Measurements from ENCODE around the gene SNED1. TPM values are rescaled to one million over a fixed set of nuclear protein-coding genes. Genes with fewer than 3 reads are reported as not detected.

The SNED1 gene
- total and polyA plus RNA-seq, 2 experiments from 2014 or later = 1.5 to 2.8 TPM

DNA sequence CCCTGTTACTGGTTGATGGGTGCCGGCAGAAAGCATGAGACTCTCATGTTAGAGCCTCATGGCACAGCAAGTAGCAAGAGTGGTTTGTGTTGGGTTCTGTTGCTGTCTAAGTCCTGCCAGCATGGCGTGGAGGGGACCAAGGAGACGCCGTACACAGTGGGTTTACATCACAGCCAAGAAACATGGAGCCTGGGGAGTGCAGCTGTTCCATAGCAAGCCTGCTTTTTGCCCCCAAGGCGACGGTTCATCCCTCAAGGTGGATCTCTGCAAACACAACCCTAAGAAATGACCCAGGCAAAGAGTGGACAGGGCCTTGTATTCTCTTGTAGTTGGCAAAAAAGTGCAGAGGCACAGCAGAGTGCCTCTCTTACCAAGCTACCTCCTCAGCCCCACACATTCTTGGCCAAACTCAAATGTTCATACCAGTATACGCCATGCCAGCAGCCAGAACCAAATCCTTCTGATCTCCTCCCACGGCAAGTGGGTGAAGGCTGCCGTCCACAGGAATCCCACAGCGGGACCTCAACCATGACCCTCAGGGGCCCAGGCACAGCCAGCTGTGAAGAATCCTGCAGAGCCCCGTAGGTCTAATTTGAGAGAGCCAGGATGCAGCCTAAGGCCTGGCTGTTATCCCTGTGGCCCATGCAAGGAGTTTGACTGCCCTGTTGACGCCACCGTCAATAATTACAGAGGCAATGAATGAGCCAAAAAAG, 19.0 kb downstream of the SNED1 start:
- Mint-ChIP-seq H3K27ac (no peak overlapping the region), H3K4me3 (no peak overlapping the region), H3K9me3 (peaks cover 3% of the 10 kb centered on the region; the same call in 2 of the 3 replicates), H3K4me1 (peaks cover 1% of the 10 kb centered on the region; the same call in 2 of the 3 replicates), H3K36me3 (ENCODE audit: low read depth) (no peaks in the 10 kb centered on the region; the same call in 2 of the 3 replicates), H3K27me3 (ENCODE audit: insufficient read depth, low read depth, poor library complexity) (peaks cover 2% of the 10 kb centered on the region)
- ATAC-seq (no peak), DNase-seq (ENCODE audit: low spot score) (no peak)
- H3K9me2 ChIP-seq (ENCODE audit: insufficient read depth) = peaks cover 4% of the 10 kb centered on the region; the same call in 1 of the 2 replicates
- no peaks in the 10 kb centered on the region for H3F3A ChIP-seq (replicated peaks; ENCODE audit: low read depth)
- H3K4me1 ChIP-seq (ENCODE audit: insufficient read depth) = no peaks in the 10 kb centered on the region
- no peak overlapping the region for H3K4me2 ChIP-seq
- H2AFZ ChIP-seq = no peak overlapping the region
- no peaks in the 10 kb centered on the region for H3K27me3 ChIP-seq (ENCODE audit: insufficient read depth)
- no peaks in the 10 kb centered on the region for H3K79me2 ChIP-seq (replicated peaks; ENCODE audit: insufficient read depth)
- H3K36me3 ChIP-seq (ENCODE audit: insufficient read depth) = no peaks in the 10 kb centered on the region
- TF ChIP-seq, protein P1, sequence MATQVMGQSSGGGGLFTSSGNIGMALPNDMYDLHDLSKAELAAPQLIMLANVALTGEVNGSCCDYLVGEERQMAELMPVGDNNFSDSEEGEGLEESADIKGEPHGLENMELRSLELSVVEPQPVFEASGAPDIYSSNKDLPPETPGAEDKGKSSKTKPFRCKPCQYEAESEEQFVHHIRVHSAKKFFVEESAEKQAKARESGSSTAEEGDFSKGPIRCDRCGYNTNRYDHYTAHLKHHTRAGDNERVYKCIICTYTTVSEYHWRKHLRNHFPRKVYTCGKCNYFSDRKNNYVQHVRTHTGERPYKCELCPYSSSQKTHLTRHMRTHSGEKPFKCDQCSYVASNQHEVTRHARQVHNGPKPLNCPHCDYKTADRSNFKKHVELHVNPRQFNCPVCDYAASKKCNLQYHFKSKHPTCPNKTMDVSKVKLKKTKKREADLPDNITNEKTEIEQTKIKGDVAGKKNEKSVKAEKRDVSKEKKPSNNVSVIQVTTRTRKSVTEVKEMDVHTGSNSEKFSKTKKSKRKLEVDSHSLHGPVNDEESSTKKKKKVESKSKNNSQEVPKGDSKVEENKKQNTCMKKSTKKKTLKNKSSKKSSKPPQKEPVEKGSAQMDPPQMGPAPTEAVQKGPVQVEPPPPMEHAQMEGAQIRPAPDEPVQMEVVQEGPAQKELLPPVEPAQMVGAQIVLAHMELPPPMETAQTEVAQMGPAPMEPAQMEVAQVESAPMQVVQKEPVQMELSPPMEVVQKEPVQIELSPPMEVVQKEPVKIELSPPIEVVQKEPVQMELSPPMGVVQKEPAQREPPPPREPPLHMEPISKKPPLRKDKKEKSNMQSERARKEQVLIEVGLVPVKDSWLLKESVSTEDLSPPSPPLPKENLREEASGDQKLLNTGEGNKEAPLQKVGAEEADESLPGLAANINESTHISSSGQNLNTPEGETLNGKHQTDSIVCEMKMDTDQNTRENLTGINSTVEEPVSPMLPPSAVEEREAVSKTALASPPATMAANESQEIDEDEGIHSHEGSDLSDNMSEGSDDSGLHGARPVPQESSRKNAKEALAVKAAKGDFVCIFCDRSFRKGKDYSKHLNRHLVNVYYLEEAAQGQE (IDR thresholded peaks at IDR 0.05; ENCODE audit: unreplicated experiment) = no peak
- no peak for TF ChIP-seq EZH2 (IDR thresholded peaks at IDR 0.05; ENCODE audit: low read depth, unreplicated experiment)
- TF ChIP-seq NANOG (IDR thresholded peaks at IDR 0.05; ENCODE audit: borderline replicate concordance) = no peak
- TF ChIP-seq STAT1 (IDR thresholded peaks at IDR 0.05; ENCODE audit: unreplicated experiment) = no peak
- TF ChIP-seq, protein P2, sequence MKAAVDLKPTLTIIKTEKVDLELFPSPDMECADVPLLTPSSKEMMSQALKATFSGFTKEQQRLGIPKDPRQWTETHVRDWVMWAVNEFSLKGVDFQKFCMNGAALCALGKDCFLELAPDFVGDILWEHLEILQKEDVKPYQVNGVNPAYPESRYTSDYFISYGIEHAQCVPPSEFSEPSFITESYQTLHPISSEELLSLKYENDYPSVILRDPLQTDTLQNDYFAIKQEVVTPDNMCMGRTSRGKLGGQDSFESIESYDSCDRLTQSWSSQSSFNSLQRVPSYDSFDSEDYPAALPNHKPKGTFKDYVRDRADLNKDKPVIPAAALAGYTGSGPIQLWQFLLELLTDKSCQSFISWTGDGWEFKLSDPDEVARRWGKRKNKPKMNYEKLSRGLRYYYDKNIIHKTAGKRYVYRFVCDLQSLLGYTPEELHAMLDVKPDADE (IDR thresholded peaks at IDR 0.05) = no peak
- TF ChIP-seq CREB1 (CRISPR knock-in tag; IDR thresholded peaks at IDR 0.05; ENCODE audit: low read depth) = no peak
- no peak for TF ChIP-seq POLR2AphosphoS5 (IDR thresholded peaks at IDR 0.05; ENCODE audit: low read depth)
- no peak for TF ChIP-seq JUNB (IDR thresholded peaks at IDR 0.05; ENCODE audit: unreplicated experiment)
- TF ChIP-seq EZH2phosphoT487 (IDR thresholded peaks at IDR 0.05; ENCODE audit: unreplicated experiment) = no peak
- TF ChIP-seq, protein P3, sequence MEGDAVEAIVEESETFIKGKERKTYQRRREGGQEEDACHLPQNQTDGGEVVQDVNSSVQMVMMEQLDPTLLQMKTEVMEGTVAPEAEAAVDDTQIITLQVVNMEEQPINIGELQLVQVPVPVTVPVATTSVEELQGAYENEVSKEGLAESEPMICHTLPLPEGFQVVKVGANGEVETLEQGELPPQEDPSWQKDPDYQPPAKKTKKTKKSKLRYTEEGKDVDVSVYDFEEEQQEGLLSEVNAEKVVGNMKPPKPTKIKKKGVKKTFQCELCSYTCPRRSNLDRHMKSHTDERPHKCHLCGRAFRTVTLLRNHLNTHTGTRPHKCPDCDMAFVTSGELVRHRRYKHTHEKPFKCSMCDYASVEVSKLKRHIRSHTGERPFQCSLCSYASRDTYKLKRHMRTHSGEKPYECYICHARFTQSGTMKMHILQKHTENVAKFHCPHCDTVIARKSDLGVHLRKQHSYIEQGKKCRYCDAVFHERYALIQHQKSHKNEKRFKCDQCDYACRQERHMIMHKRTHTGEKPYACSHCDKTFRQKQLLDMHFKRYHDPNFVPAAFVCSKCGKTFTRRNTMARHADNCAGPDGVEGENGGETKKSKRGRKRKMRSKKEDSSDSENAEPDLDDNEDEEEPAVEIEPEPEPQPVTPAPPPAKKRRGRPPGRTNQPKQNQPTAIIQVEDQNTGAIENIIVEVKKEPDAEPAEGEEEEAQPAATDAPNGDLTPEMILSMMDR (conservative IDR thresholded peaks at IDR 0.05; ENCODE audit: low read depth in 2 of 2) = no peak
- TF ChIP-seq ZNF331 (CRISPR knock-in tag; IDR thresholded peaks at IDR 0.05; ENCODE audit: low read depth) = no peak
- no peak for TF ChIP-seq ZNF114 (CRISPR knock-in tag; IDR thresholded peaks at IDR 0.05)
- TF ChIP-seq, protein P4, sequence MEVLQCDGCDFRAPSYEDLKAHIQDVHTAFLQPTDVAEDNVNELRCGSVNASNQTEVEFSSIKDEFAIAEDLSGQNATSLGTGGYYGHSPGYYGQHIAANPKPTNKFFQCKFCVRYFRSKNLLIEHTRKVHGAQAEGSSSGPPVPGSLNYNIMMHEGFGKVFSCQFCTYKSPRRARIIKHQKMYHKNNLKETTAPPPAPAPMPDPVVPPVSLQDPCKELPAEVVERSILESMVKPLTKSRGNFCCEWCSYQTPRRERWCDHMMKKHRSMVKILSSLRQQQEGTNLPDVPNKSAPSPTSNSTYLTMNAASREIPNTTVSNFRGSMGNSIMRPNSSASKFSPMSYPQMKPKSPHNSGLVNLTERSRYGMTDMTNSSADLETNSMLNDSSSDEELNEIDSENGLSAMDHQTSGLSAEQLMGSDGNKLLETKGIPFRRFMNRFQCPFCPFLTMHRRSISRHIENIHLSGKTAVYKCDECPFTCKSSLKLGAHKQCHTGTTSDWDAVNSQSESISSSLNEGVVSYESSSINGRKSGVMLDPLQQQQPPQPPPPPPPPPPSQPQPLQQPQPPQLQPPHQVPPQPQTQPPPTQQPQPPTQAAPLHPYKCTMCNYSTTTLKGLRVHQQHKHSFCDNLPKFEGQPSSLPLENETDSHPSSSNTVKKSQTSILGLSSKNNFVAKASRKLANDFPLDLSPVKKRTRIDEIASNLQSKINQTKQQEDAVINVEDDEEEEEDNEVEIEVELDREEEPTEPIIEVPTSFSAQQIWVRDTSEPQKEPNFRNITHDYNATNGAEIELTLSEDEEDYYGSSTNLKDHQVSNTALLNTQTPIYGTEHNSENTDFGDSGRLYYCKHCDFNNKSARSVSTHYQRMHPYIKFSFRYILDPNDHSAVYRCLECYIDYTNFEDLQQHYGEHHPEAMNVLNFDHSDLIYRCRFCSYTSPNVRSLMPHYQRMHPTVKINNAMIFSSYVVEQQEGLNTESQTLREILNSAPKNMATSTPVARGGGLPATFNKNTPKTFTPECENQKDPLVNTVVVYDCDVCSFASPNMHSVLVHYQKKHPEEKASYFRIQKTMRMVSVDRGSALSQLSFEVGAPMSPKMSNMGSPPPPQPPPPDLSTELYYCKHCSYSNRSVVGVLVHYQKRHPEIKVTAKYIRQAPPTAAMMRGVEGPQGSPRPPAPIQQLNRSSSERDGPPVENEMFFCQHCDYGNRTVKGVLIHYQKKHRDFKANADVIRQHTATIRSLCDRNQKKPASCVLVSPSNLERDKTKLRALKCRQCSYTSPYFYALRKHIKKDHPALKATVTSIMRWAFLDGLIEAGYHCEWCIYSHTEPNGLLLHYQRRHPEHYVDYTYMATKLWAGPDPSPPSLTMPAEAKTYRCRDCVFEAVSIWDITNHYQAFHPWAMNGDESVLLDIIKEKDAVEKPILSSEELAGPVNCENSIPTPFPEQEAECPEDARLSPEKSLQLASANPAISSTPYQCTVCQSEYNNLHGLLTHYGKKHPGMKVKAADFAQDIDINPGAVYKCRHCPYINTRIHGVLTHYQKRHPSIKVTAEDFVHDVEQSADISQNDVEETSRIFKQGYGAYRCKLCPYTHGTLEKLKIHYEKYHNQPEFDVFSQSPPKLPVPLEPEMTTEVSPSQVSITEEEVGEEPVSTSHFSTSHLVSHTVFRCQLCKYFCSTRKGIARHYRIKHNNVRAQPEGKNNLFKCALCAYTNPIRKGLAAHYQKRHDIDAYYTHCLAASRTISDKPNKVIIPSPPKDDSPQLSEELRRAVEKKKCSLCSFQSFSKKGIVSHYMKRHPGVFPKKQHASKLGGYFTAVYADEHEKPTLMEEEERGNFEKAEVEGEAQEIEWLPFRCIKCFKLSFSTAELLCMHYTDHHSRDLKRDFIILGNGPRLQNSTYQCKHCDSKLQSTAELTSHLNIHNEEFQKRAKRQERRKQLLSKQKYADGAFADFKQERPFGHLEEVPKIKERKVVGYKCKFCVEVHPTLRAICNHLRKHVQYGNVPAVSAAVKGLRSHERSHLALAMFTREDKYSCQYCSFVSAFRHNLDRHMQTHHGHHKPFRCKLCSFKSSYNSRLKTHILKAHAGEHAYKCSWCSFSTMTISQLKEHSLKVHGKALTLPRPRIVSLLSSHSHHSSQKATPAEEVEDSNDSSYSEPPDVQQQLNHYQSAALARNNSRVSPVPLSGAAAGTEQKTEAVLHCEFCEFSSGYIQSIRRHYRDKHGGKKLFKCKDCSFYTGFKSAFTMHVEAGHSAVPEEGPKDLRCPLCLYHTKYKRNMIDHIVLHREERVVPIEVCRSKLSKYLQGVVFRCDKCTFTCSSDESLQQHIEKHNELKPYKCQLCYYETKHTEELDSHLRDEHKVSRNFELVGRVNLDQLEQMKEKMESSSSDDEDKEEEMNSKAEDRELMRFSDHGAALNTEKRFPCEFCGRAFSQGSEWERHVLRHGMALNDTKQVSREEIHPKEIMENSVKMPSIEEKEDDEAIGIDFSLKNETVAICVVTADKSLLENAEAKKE (CRISPR knock-in tag; IDR thresholded peaks at IDR 0.05) = no peak
- no peak overlapping the region for H3K4me3 ChIP-seq
- no peaks in the 10 kb centered on the region; the same call in 1 of the 2 replicates for H4K20me1 ChIP-seq (replicated peaks; ENCODE audit: insufficient read depth)
- H3K27ac ChIP-seq (ENCODE audit: low read depth) = no peak overlapping the region

Data from GM23338 (cell line).